Endothelial cell of hepatic sinusoid (primary cell): ENCODE measurements around the gene ZMYM4.
"Not testable (repeated sequence)": the region's sequence is repeated elsewhere in the genome, so short reads cannot be mapped to it uniquely, and the experiment has no call there.

ENCODE experiments used
- in situ Hi-C: cut with HindIII; loops from 2 replicates; pipeline ENCODE4 v1.10.0; 2017; ENCODE audit warnings: low sequenced_read_pairs

ZMYM4 gene

GRCh38 chr1:35449334-35450008 lies 181.0 kb downstream of the ZMYM4 start:
- in situ Hi-C loops, result no loop called here

- in situ Hi-C loops, result no loop called here
Measured at GRCh38 chr1:35451125-35451528, 182.6 kb downstream of the ZMYM4 start.

GRCh38 chr1:35452106-35452774 lies 183.7 kb downstream of the ZMYM4 start:
- in situ Hi-C loops, result no loop called here

- in situ Hi-C loops, result no loop called here
Measured at GRCh38 chr1:35453031-35453430, 184.5 kb downstream of the ZMYM4 start.

- in situ Hi-C loops, result no loop called here
Measured at GRCh38 chr1:35454176-35454575, 185.7 kb downstream of the ZMYM4 start.

- in situ Hi-C loops, result loop anchor here (5.0 kb wide), 1 partner anchor 93 kb away; no protein-coding TSS in a partner anchor
Measured at GRCh38 chr1:35454616-35455015, 186.1 kb downstream of the ZMYM4 start.

- in situ Hi-C loops, result no loop called here
Measured at GRCh38 chr1:35460796-35461195, 192.3 kb downstream of the ZMYM4 start.

- in situ Hi-C loops, result no loop called here
Measured at GRCh38 chr1:35461966-35462651, 193.6 kb downstream of the ZMYM4 start.

- in situ Hi-C loops, result no loop called here
Measured at GRCh38 chr1:35463232-35463631, 194.7 kb downstream of the ZMYM4 start.

GRCh38 chr1:35463749-35464148 lies 195.2 kb downstream of the ZMYM4 start:
- in situ Hi-C loops, result not testable (repeated sequence)

GRCh38 chr1:35466120-35466519 lies 197.6 kb downstream of the ZMYM4 start:
- in situ Hi-C loops, result no loop called here

GRCh38 chr1:35470977-35471613 lies 202.6 kb downstream of the ZMYM4 start:
- in situ Hi-C loops, result no loop called here
